Breast epithelium (tissue), 4 donors: Measurements from ENCODE around the gene TSPAN10. TPM values are rescaled to one million over a fixed set of nuclear protein-coding genes. Genes with fewer than 3 reads are reported as not detected.

ENCODE experiments used
- DNase-seq, 2 donors: peaks; one replicate each; pipeline ENCODE4 v3.0.0-alpha.2; 2019; ENCODE audit warnings: low spot score in 2 of 2
- H3K27ac ChIP-seq, 2 donors: fragments of 200-600 bp; sonication (generic) in 1 of 2; one replicate each; pipeline ENCODE4 v1.5.1; 2016 to 2019; ENCODE audit warnings: mild to moderate bottlenecking in 1 of 2
- H3K27me3 ChIP-seq, 2 donors: fragments of 200-600 bp; sonication (generic) in 1 of 2; one replicate each; pipeline versions ENCODE4 v1.5.1 to v1.6.0; 2017 to 2019; ENCODE audit warnings: control low read depth in 1 of 2, mild to moderate bottlenecking in 1 of 2
- H3K36me3 ChIP-seq: fragments of 200-600 bp; one replicate; pipeline ENCODE4 v1.5.1; 2019
- H3K4me1 ChIP-seq, 2 donors: fragments of 200-600 bp; sonication (generic); one replicate each; pipeline ENCODE4 v1.5.1; 2016 to 2019; ENCODE audit warnings: control low read depth in 1 of 2
- H3K4me3 ChIP-seq, 3 donors: fragments of 200-600 bp; sonication (generic); 1 replicate in 2 of 3; 2 replicates in 1 of 3; pipeline ENCODE4 v1.5.1; 2016 to 2019; ENCODE audit warnings: mild to moderate bottlenecking in 3 of 3, moderate library complexity in 2 of 3
- H3K9me3 ChIP-seq, 2 donors: fragments of 200-600 bp; sonication (generic) in 1 of 2; one replicate each; pipeline ENCODE4 v1.5.1; 2016 to 2019; ENCODE audit warnings: control low read depth in 1 of 2
- POLR2A ChIP-seq: fragments of 450-650 bp; IDR thresholded peaks from one replicate; pipeline ENCODE4 v1.6.1; 2016; ENCODE audit warnings: antibody characterized with exemption, mild to moderate bottlenecking, moderate library complexity
- POLR2AphosphoS5 ChIP-seq, 3 donors: sonication (generic); formaldehyde crosslinking; IDR thresholded peaks; one replicate each; pipeline ENCODE4 v1.6.1; 2017; ENCODE audit warnings: antibody characterized with exemption in 3 of 3
- intact Hi-C: fragments of 100-400 bp; cut with DNase I; formaldehyde crosslinking; loops from one replicate; pipeline ENCODE4 v1.15.1; 2023; ENCODE audit warnings: low total_unique reads
- total RNA-seq, 3 donors: library from RNA; depleted of rRNA; stranded (reverse); fragments of >200 nt; gene quantifications; one replicate each; pipeline ENCODE4 v1.1.0, GENCODE V29; 2016
- TF ChIP-seq, protein P1 (sequence below), 3 donors: fragments of 450-650 bp; IDR thresholded peaks; one replicate each; pipeline ENCODE4 v1.5.1; 2016 to 2017; ENCODE audit warnings: antibody characterized with exemption in 3 of 3, mild to moderate bottlenecking in 3 of 3, moderate library complexity in 3 of 3

TSPAN10 gene
- total RNA-seq, 3 donors from 2014 or later: 0.80 to 3.5 (median 2.6) TPM

DNA sequence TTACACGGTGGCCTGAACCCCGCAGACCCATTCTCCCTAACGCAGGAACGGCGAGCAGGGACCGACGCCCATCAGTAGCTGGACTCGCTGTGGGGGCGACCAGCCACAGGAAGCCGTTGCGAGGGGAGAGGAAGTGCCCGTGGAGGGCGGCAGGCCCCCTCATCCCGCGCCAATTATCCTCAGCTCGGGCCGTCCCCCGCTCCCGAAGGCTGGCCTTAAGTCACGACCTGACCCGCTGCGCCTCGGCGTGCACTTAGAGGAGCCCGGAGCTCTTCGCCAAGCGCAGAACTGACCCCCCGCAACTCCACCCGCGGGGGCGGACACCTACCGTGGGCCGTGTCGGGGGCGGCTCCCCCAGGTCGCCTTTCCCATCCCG is 46.2 kb downstream of the TSPAN10 start:
- H3K36me3 ChIP-seq: no peaks in the 10 kb centered on the region
- H3K27me3 ChIP-seq: no peaks in the 10 kb centered on the region
- H3K9me3 ChIP-seq: no peaks in the 10 kb centered on the region
- TF ChIP-seq, protein P1, sequence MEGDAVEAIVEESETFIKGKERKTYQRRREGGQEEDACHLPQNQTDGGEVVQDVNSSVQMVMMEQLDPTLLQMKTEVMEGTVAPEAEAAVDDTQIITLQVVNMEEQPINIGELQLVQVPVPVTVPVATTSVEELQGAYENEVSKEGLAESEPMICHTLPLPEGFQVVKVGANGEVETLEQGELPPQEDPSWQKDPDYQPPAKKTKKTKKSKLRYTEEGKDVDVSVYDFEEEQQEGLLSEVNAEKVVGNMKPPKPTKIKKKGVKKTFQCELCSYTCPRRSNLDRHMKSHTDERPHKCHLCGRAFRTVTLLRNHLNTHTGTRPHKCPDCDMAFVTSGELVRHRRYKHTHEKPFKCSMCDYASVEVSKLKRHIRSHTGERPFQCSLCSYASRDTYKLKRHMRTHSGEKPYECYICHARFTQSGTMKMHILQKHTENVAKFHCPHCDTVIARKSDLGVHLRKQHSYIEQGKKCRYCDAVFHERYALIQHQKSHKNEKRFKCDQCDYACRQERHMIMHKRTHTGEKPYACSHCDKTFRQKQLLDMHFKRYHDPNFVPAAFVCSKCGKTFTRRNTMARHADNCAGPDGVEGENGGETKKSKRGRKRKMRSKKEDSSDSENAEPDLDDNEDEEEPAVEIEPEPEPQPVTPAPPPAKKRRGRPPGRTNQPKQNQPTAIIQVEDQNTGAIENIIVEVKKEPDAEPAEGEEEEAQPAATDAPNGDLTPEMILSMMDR (IDR thresholded peaks at IDR 0.05): no peak
- no peak for TF ChIP-seq POLR2AphosphoS5 (IDR thresholded peaks at IDR 0.05)
- no peak for TF ChIP-seq POLR2A
- peaks cover 14 to 28% of the 10 kb centered on the region in 2 donors for H3K4me1 ChIP-seq
- intact Hi-C loops: no loop called here
- peak overlapping the region; percentile 88 to 89 for H3K27ac ChIP-seq
- no peak for DNase-seq
- H3K4me3 ChIP-seq: peak overlapping the region; percentile 73 to 100 (median 83)

DNA sequence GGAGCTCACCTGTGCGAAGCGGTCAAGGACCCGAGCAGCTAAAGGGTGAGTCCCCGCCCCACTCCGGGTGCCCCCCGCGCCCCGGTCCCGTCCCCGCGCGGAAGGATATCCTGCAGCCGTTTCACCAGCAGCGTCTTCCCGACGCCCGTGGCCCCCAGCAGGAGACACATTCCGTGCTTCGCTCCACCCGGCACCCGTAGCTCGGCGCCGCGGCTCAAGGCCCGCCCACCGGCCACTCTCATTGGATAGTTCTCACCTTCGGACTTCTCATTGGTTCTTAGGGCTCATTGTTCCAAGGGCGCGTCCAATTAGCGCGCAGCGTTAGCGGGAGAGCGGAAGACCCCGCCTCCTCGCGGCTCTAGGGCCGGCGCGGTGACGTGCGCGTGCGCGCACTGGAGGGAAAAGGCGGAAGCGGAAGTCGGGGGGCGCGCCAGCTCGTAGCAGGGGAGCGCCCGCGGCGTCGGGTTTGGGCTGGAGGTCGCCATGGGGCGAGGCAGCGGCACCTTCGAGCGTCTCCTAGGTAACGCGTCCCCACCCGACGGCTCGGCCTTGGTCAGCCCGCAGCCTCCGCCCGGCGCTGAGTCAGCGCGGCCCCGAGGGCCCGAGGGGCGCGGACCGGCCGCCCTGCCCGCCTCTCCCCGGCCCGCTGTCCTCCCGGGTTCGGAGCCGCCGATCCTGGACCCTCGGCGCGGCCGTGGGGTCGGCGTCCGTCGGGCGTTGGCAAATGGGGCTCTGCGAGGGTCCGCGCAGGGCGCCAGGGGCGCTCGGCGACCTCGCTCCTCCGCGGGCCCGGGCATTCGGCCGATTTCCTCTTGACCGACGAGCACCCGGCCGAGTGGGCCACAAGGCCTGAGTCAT is 46.8 kb downstream of the TSPAN10 start, which contains the start of the genes ARL16 and HGS:
ARL16 (minus strand) TSS at position 214 of the 858 bp plus-strand sequence; CDS start at position 170, 44 bp downstream.
HGS (plus strand) TSS at position 428 of the 858 bp plus-strand sequence; CDS start at position 484, 56 bp downstream.
- Histone ChIP-seq H3K36me3 (no peaks in the 10 kb centered on the region), H3K4me3 (peak within 1 kb of the TSS; percentile 73 to 100 (median 83)), H3K27me3 (no peaks in the 10 kb centered on the region), H3K9me3 (no peaks in the 10 kb centered on the region), H3K4me1 (peaks cover 14 to 28% of the 10 kb centered on the region in 2 donors), H3K27ac (peak within 1 kb of the TSS; percentile 88 to 89)
- intact Hi-C loops: no loop called here
- peak; percentile 98 to 99 for DNase-seq
- TF ChIP-seq POLR2AphosphoS5 (IDR thresholded peaks at IDR 0.05) (peak; percentile 63 to 72 (median 66)), POLR2A (no peak)
- TF ChIP-seq, protein P1 (IDR thresholded peaks at IDR 0.05): no peak

DNA sequence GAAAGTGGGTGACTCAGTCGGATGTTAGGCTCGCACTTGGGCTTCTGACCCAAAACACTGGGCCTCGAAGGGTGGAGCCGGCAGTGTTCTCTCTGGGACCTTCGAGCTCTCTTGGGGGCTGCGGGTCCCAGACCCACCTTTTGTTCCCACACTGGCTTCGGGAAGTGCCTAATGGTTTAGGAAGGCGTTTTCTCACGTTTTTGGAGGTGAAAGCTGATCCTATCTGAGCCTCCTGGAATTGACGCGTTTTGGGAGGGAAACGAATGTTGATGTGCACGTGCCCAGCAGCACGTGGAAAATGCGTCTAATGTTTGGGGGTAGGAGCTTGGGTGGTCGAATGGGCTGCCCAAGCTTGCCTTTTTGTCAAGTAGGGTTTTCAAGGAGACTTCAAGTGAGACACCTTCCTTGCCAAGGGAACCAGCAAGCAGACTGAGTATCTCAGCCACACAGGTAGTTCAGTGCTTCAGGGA is 47.5 kb downstream of the TSPAN10 start:
- TF ChIP-seq, protein P1 (IDR thresholded peaks at IDR 0.05): no peak
- no peak for TF ChIP-seq POLR2AphosphoS5 (IDR thresholded peaks at IDR 0.05)
- no peak for TF ChIP-seq POLR2A
- H3K36me3 ChIP-seq: no peaks in the 10 kb centered on the region
- intact Hi-C loops: no loop called here
- peaks cover 14 to 28% of the 10 kb centered on the region in 2 donors for H3K4me1 ChIP-seq
- no peaks in the 10 kb centered on the region for H3K27me3 ChIP-seq
- H3K27ac ChIP-seq: peak overlapping the region; percentile 88 to 89
- DNase-seq: no peak
- H3K9me3 ChIP-seq: no peaks in the 10 kb centered on the region
- peak overlapping the region; percentile 73 to 100 (median 83) for H3K4me3 ChIP-seq

DNA sequence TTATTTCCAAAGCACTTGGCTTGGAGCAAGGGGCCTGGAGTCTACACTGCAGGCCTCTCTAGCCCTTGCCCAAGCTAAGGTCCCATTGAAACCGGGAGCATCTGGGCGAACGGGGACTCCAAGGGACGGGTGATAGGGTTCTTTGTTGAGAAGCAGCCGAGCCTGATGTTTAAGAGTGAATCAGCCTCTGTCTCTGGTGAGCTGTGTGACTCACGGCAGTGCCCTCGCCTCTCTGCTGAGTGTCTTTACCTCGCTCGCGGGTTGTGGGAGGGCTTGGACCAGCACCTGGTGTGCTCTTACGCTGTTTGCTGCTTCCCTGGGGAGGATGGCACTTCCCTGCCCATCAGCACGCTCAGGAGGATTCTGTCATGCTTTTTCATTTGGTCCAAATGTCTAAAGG is 48.1 kb downstream of the TSPAN10 start:
- no peak for DNase-seq
- Histone ChIP-seq H3K4me3 (peak overlapping the region; percentile 73 to 100 (median 83)), H3K4me1 (peaks cover 14 to 28% of the 10 kb centered on the region in 2 donors), H3K36me3 (no peaks in the 10 kb centered on the region), H3K9me3 (no peaks in the 10 kb centered on the region), H3K27me3 (no peaks in the 10 kb centered on the region), H3K27ac (peak overlapping the region; percentile 5 to 89)
- intact Hi-C loops: no loop called here
- TF ChIP-seq, protein P1 (IDR thresholded peaks at IDR 0.05): no peak

DNA sequence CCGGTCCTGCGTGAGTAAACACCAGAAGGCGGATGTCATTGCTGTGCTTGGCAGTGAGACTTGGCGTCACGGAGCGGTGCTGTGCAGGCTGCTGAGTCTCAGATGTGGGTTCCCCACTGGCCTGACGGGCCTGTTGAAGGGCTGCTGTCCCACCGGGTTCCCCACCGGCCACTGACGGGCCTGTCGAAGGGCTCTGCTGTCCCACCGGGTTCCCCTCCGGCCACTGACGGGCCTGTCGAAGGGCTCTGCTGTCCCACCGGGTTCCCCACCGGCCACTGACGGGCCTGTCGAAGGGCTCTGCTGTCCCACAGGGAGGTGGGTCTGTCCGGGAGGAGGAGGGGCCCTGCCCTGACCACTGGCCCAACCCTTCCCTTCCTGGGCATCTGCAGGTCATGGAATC is 49.6 kb downstream of the TSPAN10 start:
- Histone ChIP-seq H3K36me3 (peaks cover under 1% of the 10 kb centered on the region), H3K4me3 (no peak overlapping the region), H3K27ac (no peak overlapping the region), H3K9me3 (no peaks in the 10 kb centered on the region), H3K27me3 (no peaks in the 10 kb centered on the region), H3K4me1 (peaks cover 14 to 28% of the 10 kb centered on the region in 2 donors)
- intact Hi-C loops: no loop called here
- TF ChIP-seq, protein P1 (IDR thresholded peaks at IDR 0.05): no peak
- TF ChIP-seq POLR2A (no peak), POLR2AphosphoS5 (IDR thresholded peaks at IDR 0.05) (no peak)
- no peak for DNase-seq
